SK-N-SH (cell line): ENCODE measurements around the gene FAM149A. TPM values are rescaled to one million over a fixed set of nuclear protein-coding genes. Genes with fewer than 3 reads are reported as not detected.

Source experiments
- CTCF ChIA-PET: fragments of 300-600, 350-600 bp; formaldehyde crosslinking; extraction: SDS; loops from one replicate; lab custom pipeline; 2021; lab: Yijun Ruan, JAX
- POLR2A ChIA-PET: fragments of 350-600 bp; sonication (Branson Sonifier 250); formaldehyde crosslinking; extraction: SDS; loops from one replicate; lab custom pipeline; 2020; ENCODE audit warnings: antibody characterized with exemption, inconsistent platforms; lab: Yijun Ruan, JAX
- DNase-seq: peaks from one replicate; pipeline ENCODE4 v3.0.0; 2012
- H2AFZ ChIP-seq: fragments of 200-600 bp; sonication (generic); 2 replicates; pipeline ENCODE4 v1.8.1; 2016; ENCODE audit warnings: antibody characterized with exemption, mild to moderate bottlenecking, low read depth
- H3F3A ChIP-seq: fragments of 200-600 bp; sonication (generic); replicated peaks from 2 replicates; pipeline ENCODE3; 2016; ENCODE audit warnings: antibody characterized with exemption, mild to moderate bottlenecking; ENCODE audit not compliant: insufficient read depth
- H3K27ac ChIP-seq, 2 experiments: fragments of 200-500 bp in 1 of 2; fragments of 200-600 bp in 1 of 2; sonication (Bioruptor generic) in 1 of 2; sonication (generic), shearing (Covaris generic) in 1 of 2; 2 replicates each; pipeline versions ENCODE4 v1.5.1 to v1.6.1; 2014 to 2016; ENCODE audit warnings: low read depth in 2 of 2, inconsistent platforms in 1 of 2, low read length in 1 of 2, mild to moderate bottlenecking in 1 of 2, mixed read lengths in 1 of 2
- H3K27me3 ChIP-seq: fragments of 200-600 bp; sonication (generic), shearing (Covaris generic); 2 replicates; pipeline ENCODE4 v1.6.1; 2016; ENCODE audit warnings: mixed run types; ENCODE audit not compliant: insufficient read depth
- H3K36me3 ChIP-seq, 2 experiments: fragments of 200-500 bp in 1 of 2; fragments of 200-600 bp in 1 of 2; sonication (Bioruptor generic) in 1 of 2; sonication (generic) in 1 of 2; replicated peaks in 1 of 2; 2 replicates each; pipeline versions ENCODE3 to v1.5.1; 2014 to 2016; ENCODE audit warnings: low read length in 1 of 2, mild to moderate bottlenecking in 1 of 2; ENCODE audit not compliant: insufficient read depth in 2 of 2, control insufficient read depth in 1 of 2
- H3K4me1 ChIP-seq, 2 experiments: fragments of 200-500 bp in 1 of 2; fragments of 200-600 bp in 1 of 2; sonication (Bioruptor generic) in 1 of 2; sonication (generic), shearing (Covaris generic) in 1 of 2; 2 replicates each; pipeline versions ENCODE4 v1.5.1 to v1.6.1; 2014 to 2016; ENCODE audit warnings: low read depth in 1 of 2, low read length in 1 of 2, mixed run types in 1 of 2; ENCODE audit not compliant: insufficient read depth in 2 of 2, control insufficient read depth in 1 of 2
- H3K4me2 ChIP-seq: fragments of 200-600 bp; sonication (generic), shearing (Covaris generic); 2 replicates; pipeline ENCODE4 v1.6.1; 2017; ENCODE audit warnings: mixed run types
- H3K4me3 ChIP-seq, 2 experiments: fragments of 200-500 bp in 1 of 2; fragments of 200-600 bp in 1 of 2; sonication (Bioruptor generic) in 1 of 2; sonication (generic), shearing (Covaris generic) in 1 of 2; 2 replicates each; pipeline versions ENCODE4 v1.5.1 to v1.8.1; 2014 to 2016; ENCODE audit warnings: low read depth in 2 of 2, inconsistent platforms in 1 of 2, low read length in 1 of 2, mild to moderate bottlenecking in 1 of 2, mixed read lengths in 1 of 2, moderate library complexity in 1 of 2
- H3K79me2 ChIP-seq: fragments of 200-600 bp; sonication (generic); 2 replicates; pipeline ENCODE4 v1.8.1; 2017; ENCODE audit warnings: mild to moderate bottlenecking; ENCODE audit not compliant: insufficient read depth
- H3K9ac ChIP-seq: fragments of 200-600 bp; sonication (generic); 2 replicates; pipeline ENCODE4 v1.6.1; 2017; ENCODE audit warnings: mixed run types
- H3K9me2 ChIP-seq: fragments of 200-600 bp; sonication (generic); 2 replicates; pipeline ENCODE4 v1.6.1; 2017; ENCODE audit warnings: mixed run types
- H3K9me3 ChIP-seq: fragments of 200-600 bp; sonication (generic); 2 replicates; pipeline ENCODE4 v1.6.1; 2017; ENCODE audit warnings: mixed run types, mild to moderate bottlenecking, moderate library complexity
- H4K20me1 ChIP-seq: fragments of 200-600 bp; sonication (generic); 2 replicates; pipeline ENCODE4 v1.6.1; 2017; ENCODE audit warnings: mild to moderate bottlenecking, mixed run types; ENCODE audit not compliant: insufficient read depth
- CHD2 ChIP-seq: fragments of 150-350 bp; IDR thresholded peaks from 2 replicates; pipeline ENCODE4 v1.6.1; 2018; ENCODE audit warnings: low read length; ENCODE audit not compliant: partially characterized antibody
- CTCF ChIP-seq: fragments of 200-600 bp; sonication (generic); IDR thresholded peaks from 2 replicates; pipeline ENCODE4 v1.6.1; 2017; ENCODE audit warnings: antibody characterized with exemption, mild to moderate bottlenecking, moderate library complexity
- ELF1 ChIP-seq: IDR thresholded peaks from 2 replicates; pipeline ENCODE4 v1.4.0; 2012
- EP300 ChIP-seq, 2 experiments: IDR thresholded peaks; 2 replicates each; pipeline versions ENCODE4 v1.4.0 to v1.6.1; 2012; ENCODE audit warnings: borderline replicate concordance in 1 of 2, low read depth in 1 of 2, low read length in 1 of 2
- EZH2phosphoT487 ChIP-seq: fragments of 200-600 bp; sonication (generic); IDR thresholded peaks from 2 replicates; pipeline ENCODE4 v1.6.1; 2017; ENCODE audit warnings: low read depth, mixed run types, mild to moderate bottlenecking, antibody characterized with exemption, moderate library complexity, borderline replicate concordance
- FOSL2 ChIP-seq: IDR thresholded peaks from 2 replicates; pipeline ENCODE4 v1.4.0; 2012; ENCODE audit warnings: low read depth, mild to moderate bottlenecking, moderate library complexity, borderline replicate concordance
- FOXJ3 ChIP-seq: sonication (generic); formaldehyde crosslinking; IDR thresholded peaks from 2 replicates; pipeline ENCODE4 v1.5.1; 2020; ENCODE audit warnings: mild to moderate bottlenecking, missing genetic modification reagents
- FOXM1 ChIP-seq: IDR thresholded peaks from 2 replicates; pipeline ENCODE4 v1.4.0; 2012; ENCODE audit warnings: low read depth, mild to moderate bottlenecking
- GABPA ChIP-seq: IDR thresholded peaks from 2 replicates; pipeline ENCODE4 v1.4.0; 2012; ENCODE audit warnings: low read depth, mild to moderate bottlenecking
- IRF3 ChIP-seq: fragments of 150-350 bp; IDR thresholded peaks from 2 replicates; pipeline ENCODE4 v1.6.1; 2016; ENCODE audit warnings: mild to moderate bottlenecking, low read depth, low read length
- JUND ChIP-seq: IDR thresholded peaks from 2 replicates; pipeline ENCODE4 v1.4.0; 2012
- MXI1 ChIP-seq: IDR thresholded peaks from 2 replicates; pipeline ENCODE4 v1.6.1; 2012; ENCODE audit warnings: mild to moderate bottlenecking, low read depth, low read length, improper control_type of control experiment
- NFIC ChIP-seq: IDR thresholded peaks from 2 replicates; pipeline ENCODE4 v1.4.0; 2012; ENCODE audit warnings: borderline replicate concordance
- NRF1 ChIP-seq: IDR thresholded peaks from 2 replicates; pipeline ENCODE4 v1.6.1; 2012; ENCODE audit warnings: low read depth, mild to moderate bottlenecking, low read length
- POLR2AphosphoS5 ChIP-seq: IDR thresholded peaks from 2 replicates; pipeline ENCODE4 v1.6.1; 2012; ENCODE audit warnings: low read depth, low read length
- RAD21 ChIP-seq: IDR thresholded peaks from 2 replicates; pipeline ENCODE4 v1.6.1; 2012; ENCODE audit warnings: mild to moderate bottlenecking, low read length
- RCOR1 ChIP-seq: fragments of 150-350 bp; IDR thresholded peaks from 2 replicates; pipeline ENCODE4 v1.6.1; 2017; ENCODE audit warnings: antibody characterized with exemption, low read length
- RFX5 ChIP-seq: IDR thresholded peaks from 2 replicates; pipeline ENCODE4 v1.6.1; 2012; ENCODE audit warnings: mild to moderate bottlenecking, improper control_type of control experiment, low read length
- RXRA ChIP-seq: IDR thresholded peaks from 2 replicates; pipeline ENCODE4 v1.4.0; 2012; ENCODE audit warnings: low read depth, mild to moderate bottlenecking, borderline replicate concordance
- SIN3A ChIP-seq: IDR thresholded peaks from 2 replicates; pipeline ENCODE4 v1.6.1; 2012; ENCODE audit warnings: low read depth, mild to moderate bottlenecking, low read length, moderate library complexity, borderline replicate concordance
- TAF1 ChIP-seq: IDR thresholded peaks from 2 replicates; pipeline ENCODE4 v1.6.1; 2012; ENCODE audit warnings: low read depth, mild to moderate bottlenecking, low read length, moderate library complexity, borderline replicate concordance
- TCF12 ChIP-seq: IDR thresholded peaks from 2 replicates; pipeline ENCODE4 v1.4.0; 2012
- TEAD4 ChIP-seq: IDR thresholded peaks from 2 replicates; pipeline ENCODE4 v1.4.0; 2012; ENCODE audit warnings: mild to moderate bottlenecking, borderline replicate concordance; ENCODE audit not compliant: insufficient read depth
- YY1 ChIP-seq: IDR thresholded peaks from 2 replicates; pipeline ENCODE4 v1.4.0; 2012; ENCODE audit warnings: low read depth, mild to moderate bottlenecking
- WGBS: methylation state at CpG from one replicate; pipeline ENCODE4 v1.1.6; 2017; ENCODE audit warnings: low lambda C conversion rate; 5-methylcytosine and 5-hydroxymethylcytosine counted together
- polyA plus RNA-seq, 3 experiments: library from polyadenylated mRNA; depleted of rRNA; stranded (reverse); fragments of >200 nt; gene quantifications; 2 replicates each; pipeline ENCODE4 v1.2.3, GENCODE V29; 2012
- TF ChIP-seq, protein P1 (sequence below): IDR thresholded peaks from 2 replicates; pipeline ENCODE4 v1.4.0; 2012; ENCODE audit warnings: low read depth
- TF ChIP-seq, protein P2 (sequence below): IDR thresholded peaks from 2 replicates; pipeline ENCODE4 v1.6.1; 2012; ENCODE audit warnings: mild to moderate bottlenecking, low read depth, low read length, moderate library complexity
- TF ChIP-seq, protein P3 (sequence below): IDR thresholded peaks from 2 replicates; pipeline ENCODE4 v1.4.0; 2012; ENCODE audit warnings: low read depth, borderline replicate concordance

Gene FAM149A
- polyA plus RNA-seq, 1 of the 3 experiments (the other 2 are of a cell fraction) = 0.38 TPM

DNA sequence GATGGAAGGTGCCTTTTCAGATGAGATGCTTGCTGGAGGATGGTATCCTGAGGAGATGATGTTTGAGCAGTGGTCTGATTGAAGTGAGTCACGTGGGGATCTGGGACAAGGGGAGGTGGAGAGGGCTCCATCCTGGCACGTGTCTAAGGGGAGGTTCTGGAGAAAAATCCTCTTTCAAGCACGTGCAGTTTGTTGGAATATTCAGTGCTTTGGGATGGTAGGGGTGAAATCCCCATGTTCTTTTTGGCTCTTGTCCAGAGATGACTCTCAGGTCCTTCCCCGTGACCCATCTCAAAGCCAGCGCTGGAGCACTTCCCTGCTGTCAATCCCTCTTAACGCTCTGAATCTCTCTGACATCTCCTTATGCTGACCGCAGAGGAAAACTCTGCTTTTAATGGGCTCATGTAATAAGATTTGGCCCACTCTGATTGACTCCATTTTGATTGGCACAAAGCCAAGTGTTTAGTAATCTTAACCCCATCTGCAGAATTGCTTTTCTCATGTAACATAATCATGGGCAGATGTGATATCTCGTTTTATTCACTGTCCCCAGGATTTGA is 112.0 kb downstream of the FAM149A start:
- Histone ChIP-seq H3K9me3 (no peaks in the 10 kb centered on the region), H2AFZ (no peak overlapping the region; the same call in 1 of the 2 replicates), H4K20me1 (no peaks in the 10 kb centered on the region), H3K27ac (no peak overlapping the region), H3K4me1 (peaks cover 0 to 10% of the 10 kb centered on the region in 2 experiments; a peak in 2 of 4 replicates), H3K4me2 (no peak overlapping the region), H3K79me2 (no peaks in the 10 kb centered on the region), H3K4me3 (no peak overlapping the region; a peak in 1 of 4 replicates), H3K36me3 (no peaks in the 10 kb centered on the region), H3K27me3 (no peaks in the 10 kb centered on the region), H3K9ac (no peak overlapping the region), H3K9me2 (no peaks in the 10 kb centered on the region), H3F3A (peaks cover 6% of the 10 kb centered on the region)
- DNase-seq = peak; percentile 68
- CTCF ChIA-PET = no interaction called here
- WGBS = 9% methylated on average over 8 of the region's 8 CpGs
- POLR2A ChIA-PET = no interaction called here
- TF ChIP-seq CTCF (no peak), RAD21 (no peak), IRF3 (no peak), MXI1 (peak; percentile 79), NFIC (peak; percentile 71), JUND (no peak), FOSL2 (no peak), TCF12 (no peak), RFX5 (no peak), NRF1 (no peak), EZH2phosphoT487 (no peak), YY1 (no peak), FOXM1 (no peak), TAF1 (no peak), TEAD4 (no peak), CHD2 (peak; percentile 55), EP300 (IDR thresholded peaks at IDR 0.05; ENCODE audit: borderline replicate concordance in 1 of 2, low read depth in 1 of 2, low read length in 1 of 2) (peak in 1 of 2 experiments; percentile 78; a peak in 1 of 4 replicates), ELF1 (no peak), SIN3A (no peak), POLR2AphosphoS5 (no peak), GABPA (no peak), RCOR1 (peak; percentile 83), FOXJ3 (CRISPR knock-in tag) (no peak), RXRA (no peak)
- TF ChIP-seq, protein P1, sequence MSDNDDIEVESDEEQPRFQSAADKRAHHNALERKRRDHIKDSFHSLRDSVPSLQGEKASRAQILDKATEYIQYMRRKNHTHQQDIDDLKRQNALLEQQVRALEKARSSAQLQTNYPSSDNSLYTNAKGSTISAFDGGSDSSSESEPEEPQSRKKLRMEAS = no peak
- TF ChIP-seq, protein P2, sequence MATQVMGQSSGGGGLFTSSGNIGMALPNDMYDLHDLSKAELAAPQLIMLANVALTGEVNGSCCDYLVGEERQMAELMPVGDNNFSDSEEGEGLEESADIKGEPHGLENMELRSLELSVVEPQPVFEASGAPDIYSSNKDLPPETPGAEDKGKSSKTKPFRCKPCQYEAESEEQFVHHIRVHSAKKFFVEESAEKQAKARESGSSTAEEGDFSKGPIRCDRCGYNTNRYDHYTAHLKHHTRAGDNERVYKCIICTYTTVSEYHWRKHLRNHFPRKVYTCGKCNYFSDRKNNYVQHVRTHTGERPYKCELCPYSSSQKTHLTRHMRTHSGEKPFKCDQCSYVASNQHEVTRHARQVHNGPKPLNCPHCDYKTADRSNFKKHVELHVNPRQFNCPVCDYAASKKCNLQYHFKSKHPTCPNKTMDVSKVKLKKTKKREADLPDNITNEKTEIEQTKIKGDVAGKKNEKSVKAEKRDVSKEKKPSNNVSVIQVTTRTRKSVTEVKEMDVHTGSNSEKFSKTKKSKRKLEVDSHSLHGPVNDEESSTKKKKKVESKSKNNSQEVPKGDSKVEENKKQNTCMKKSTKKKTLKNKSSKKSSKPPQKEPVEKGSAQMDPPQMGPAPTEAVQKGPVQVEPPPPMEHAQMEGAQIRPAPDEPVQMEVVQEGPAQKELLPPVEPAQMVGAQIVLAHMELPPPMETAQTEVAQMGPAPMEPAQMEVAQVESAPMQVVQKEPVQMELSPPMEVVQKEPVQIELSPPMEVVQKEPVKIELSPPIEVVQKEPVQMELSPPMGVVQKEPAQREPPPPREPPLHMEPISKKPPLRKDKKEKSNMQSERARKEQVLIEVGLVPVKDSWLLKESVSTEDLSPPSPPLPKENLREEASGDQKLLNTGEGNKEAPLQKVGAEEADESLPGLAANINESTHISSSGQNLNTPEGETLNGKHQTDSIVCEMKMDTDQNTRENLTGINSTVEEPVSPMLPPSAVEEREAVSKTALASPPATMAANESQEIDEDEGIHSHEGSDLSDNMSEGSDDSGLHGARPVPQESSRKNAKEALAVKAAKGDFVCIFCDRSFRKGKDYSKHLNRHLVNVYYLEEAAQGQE = no peak
- TF ChIP-seq, protein P3, sequence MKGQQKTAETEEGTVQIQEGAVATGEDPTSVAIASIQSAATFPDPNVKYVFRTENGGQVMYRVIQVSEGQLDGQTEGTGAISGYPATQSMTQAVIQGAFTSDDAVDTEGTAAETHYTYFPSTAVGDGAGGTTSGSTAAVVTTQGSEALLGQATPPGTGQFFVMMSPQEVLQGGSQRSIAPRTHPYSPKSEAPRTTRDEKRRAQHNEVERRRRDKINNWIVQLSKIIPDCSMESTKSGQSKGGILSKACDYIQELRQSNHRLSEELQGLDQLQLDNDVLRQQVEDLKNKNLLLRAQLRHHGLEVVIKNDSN = no peak
